Stomach smooth muscle (tissue), 2 donors: ENCODE measurements around the gene TMEM144.

ENCODE experiments used
- H3K27ac ChIP-seq: one replicate; pipeline ENCODE4 v1.7.0; 2013; ENCODE audit warnings: mild to moderate bottlenecking, low read length, inconsistent platforms
- H3K27me3 ChIP-seq, 2 donors: one replicate each; pipeline ENCODE4 v1.7.0; 2013; ENCODE audit warnings: low read length in 2 of 2; ENCODE audit not compliant: insufficient read depth in 2 of 2, control insufficient read depth in 1 of 2
- H3K36me3 ChIP-seq, 2 donors: one replicate each; pipeline ENCODE4 v1.7.0; 2013; ENCODE audit warnings: low read length in 2 of 2; ENCODE audit not compliant: control insufficient read depth in 2 of 2, insufficient read depth in 2 of 2
- H3K4me1 ChIP-seq: one replicate; pipeline ENCODE4 v1.7.0; 2013; ENCODE audit warnings: low read length; ENCODE audit not compliant: control insufficient read depth, insufficient read depth
- H3K4me3 ChIP-seq, 2 donors: one replicate each; pipeline ENCODE4 v1.7.0; 2013; ENCODE audit warnings: low read length in 2 of 2
- H3K9ac ChIP-seq, 2 donors: one replicate each; pipeline ENCODE4 v1.7.0; 2013; ENCODE audit warnings: low read length in 2 of 2, mild to moderate bottlenecking in 1 of 2
- H3K9me3 ChIP-seq, 2 donors: one replicate each; pipeline ENCODE4 v1.7.0; 2013; ENCODE audit warnings: low read length in 2 of 2; ENCODE audit not compliant: control insufficient read depth in 2 of 2
- donor health status: healthy.
- donor health status: Pancreatic carcinoma.

Gene TMEM144

DNA sequence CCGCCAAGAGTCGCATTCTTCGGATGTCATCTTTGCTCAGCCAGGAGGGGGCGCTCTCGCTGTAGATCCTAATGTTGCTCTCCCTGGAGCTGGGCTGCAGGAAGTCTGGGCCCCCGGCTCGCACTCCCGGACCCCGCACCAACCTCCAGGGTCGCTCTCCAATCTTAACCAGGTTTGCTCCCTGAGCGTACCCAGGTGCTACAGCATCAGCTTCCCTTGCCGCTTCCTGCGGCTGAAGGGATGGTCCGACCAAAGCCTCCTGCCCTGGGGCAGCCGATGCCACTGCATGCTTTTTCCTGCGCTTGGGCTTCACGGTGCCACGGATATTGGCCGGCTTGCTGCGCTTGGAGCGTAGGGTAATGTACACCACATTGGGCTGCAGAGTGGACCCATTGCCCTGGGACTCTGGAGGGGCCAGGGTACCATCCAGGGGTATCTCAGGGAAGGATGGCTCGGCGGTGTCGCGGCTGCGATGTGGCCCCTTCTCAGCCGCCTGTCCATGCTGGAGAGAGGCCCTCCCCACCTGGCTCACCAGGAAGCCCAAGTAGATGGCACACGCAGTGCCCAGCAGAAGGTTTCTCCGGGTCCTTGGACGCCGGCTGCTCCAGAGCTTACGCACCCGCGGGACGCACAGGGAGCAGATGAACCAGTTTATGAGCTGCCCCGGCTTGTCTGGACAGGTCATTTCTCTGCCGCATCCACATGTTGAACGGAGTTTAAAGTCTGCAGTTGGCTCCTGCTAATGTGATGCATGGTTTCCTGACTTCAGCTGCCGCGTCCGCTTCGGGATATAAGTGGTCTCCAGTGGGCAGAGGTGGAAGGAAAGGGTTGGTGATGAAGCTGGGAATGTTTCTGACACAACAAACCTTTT, 39.4 kb upstream of the TMEM144 start:
- H3K36me3 ChIP-seq, result no peaks in the 10 kb centered on the region
- no peaks in the 10 kb centered on the region for H3K9me3 ChIP-seq
- H3K4me3 ChIP-seq, result peak overlapping the region; percentile 71 to 76
- no peaks in the 10 kb centered on the region for H3K27me3 ChIP-seq
- peaks cover 20% of the 10 kb centered on the region for H3K4me1 ChIP-seq
- peak overlapping the region; percentile 42 for H3K27ac ChIP-seq
- peak overlapping the region; percentile 22 to 59 for H3K9ac ChIP-seq

GRCh38 chr4:158172261-158173258, 37.7 kb upstream of the TMEM144 start, which contains the start of gene GASK1B:
Gene GASK1B, minus strand, starts transcription at chr4:158173025. Its CDS starts 1,650 bp downstream, at chr4:158171375.
- H3K27ac ChIP-seq, result peak within 1 kb of the TSS; percentile 66
- peak within 1 kb of the TSS; percentile 73 to 76 for H3K4me3 ChIP-seq
- H3K9me3 ChIP-seq, result no peaks in the 10 kb centered on the region
- H3K36me3 ChIP-seq, result no peaks in the 10 kb centered on the region
- H3K4me1 ChIP-seq, result peaks cover 20% of the 10 kb centered on the region
- no peaks in the 10 kb centered on the region for H3K27me3 ChIP-seq
- H3K9ac ChIP-seq, result peak within 1 kb of the TSS; percentile 66 to 73

- Histone ChIP-seq H3K27ac (no peak overlapping the region), H3K9me3 (no peaks in the 10 kb centered on the region), H3K9ac (no peak overlapping the region), H3K4me1 (peaks cover 16% of the 10 kb centered on the region), H3K27me3 (no peaks in the 10 kb centered on the region), H3K4me3 (no peak overlapping the region), H3K36me3 (no peaks in the 10 kb centered on the region)
Measured at GRCh38 chr4:158176108-158176507, 34.2 kb upstream of the TMEM144 start.

DNA sequence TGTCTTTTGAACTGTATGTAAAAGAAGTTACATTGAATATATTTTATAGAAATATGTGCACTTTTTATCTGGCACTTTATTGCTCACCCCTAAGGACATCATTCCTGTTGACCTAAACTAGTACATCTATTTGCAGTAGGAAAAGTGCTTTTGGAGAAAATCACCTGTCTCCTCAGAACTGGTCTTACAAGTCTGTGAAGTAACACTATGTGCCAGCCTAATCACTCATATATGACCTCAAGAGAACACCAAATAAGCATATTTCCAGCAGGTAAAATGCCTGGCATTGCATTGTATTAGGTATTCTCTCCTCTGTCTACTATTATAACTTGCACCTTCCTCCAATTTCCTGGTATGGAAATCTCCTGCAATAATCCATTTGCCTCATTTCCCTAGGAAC, 33.5 kb upstream of the TMEM144 start:
- Histone ChIP-seq H3K27me3 (no peaks in the 10 kb centered on the region), H3K9me3 (no peaks in the 10 kb centered on the region), H3K9ac (no peak overlapping the region), H3K4me3 (no peak overlapping the region), H3K36me3 (no peaks in the 10 kb centered on the region), H3K4me1 (peaks cover 14% of the 10 kb centered on the region), H3K27ac (no peak overlapping the region)

DNA sequence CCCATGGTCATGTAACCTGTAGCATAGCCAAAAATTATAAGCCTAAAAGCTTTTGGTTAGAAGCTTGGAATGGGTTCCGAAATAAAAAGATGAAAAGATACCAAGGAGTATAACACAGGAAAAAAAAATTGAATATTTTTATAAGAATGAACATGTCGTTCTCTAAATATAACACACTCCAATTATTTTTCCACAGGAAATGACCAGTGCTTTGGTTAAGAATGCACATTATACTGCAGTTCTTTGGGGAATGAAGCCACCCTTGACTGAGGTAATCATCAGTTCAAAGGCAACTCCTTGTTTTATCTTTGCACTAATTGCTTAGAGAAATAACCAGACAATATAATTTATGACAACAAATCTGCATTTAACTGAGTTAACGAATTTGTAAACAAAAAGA, 30.8 kb upstream of the TMEM144 start:
- Histone ChIP-seq H3K27me3 (no peaks in the 10 kb centered on the region), H3K36me3 (no peaks in the 10 kb centered on the region), H3K9me3 (no peaks in the 10 kb centered on the region), H3K9ac (no peak overlapping the region), H3K4me1 (no peaks in the 10 kb centered on the region), H3K4me3 (no peak overlapping the region), H3K27ac (no peak overlapping the region)

DNA sequence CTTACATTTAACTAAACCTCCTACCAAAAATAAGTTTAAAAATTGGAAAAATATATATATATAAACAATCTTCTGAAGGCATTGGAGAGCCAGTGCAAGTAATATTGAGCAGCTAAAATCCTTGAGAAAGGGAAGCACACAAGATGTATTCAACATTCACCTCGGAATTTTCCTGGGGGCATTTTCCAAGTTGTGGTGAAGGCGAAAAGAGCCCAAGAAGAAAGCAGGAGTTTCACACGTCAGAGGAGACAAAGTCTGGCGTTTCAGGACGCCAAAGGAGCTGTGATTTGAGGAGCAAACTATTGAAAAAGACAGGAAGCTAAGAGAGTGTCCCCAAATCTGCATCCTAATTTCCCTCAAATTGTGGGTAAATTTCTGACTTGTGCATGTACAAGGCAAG, 28.4 kb upstream of the TMEM144 start:
- no peak overlapping the region for H3K4me3 ChIP-seq
- H3K27me3 ChIP-seq, result no peaks in the 10 kb centered on the region
- H3K27ac ChIP-seq, result no peak overlapping the region
- H3K9me3 ChIP-seq, result no peaks in the 10 kb centered on the region
- no peaks in the 10 kb centered on the region for H3K4me1 ChIP-seq
- H3K36me3 ChIP-seq, result no peaks in the 10 kb centered on the region
- no peak overlapping the region for H3K9ac ChIP-seq

DNA sequence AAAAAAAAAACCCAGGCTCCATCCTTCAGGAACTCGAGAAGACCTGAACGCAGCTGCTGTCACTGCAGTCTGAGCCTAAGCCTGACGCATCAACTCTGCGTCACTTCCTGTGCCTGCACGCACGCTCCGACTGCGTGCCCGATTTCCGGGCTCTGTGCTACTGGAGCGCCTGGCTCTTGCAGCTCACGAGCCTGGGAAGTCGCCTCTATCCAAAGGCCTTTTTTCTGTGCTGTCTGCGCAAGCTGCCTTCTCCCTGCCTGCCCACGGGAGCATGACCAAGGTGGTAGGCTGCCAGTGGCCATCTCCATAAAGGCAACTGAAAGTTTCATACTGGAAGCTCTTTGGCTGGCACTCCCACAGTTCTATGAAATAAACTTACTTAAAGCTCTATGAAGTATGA, 27.6 kb upstream of the TMEM144 start:
- H3K27me3 ChIP-seq, result no peaks in the 10 kb centered on the region
- no peak overlapping the region for H3K4me3 ChIP-seq
- H3K36me3 ChIP-seq, result no peaks in the 10 kb centered on the region
- no peak overlapping the region for H3K9ac ChIP-seq
- H3K27ac ChIP-seq, result no peak overlapping the region
- no peaks in the 10 kb centered on the region for H3K4me1 ChIP-seq
- no peaks in the 10 kb centered on the region for H3K9me3 ChIP-seq

GRCh38 chr4:158186815-158187214, 23.5 kb upstream of the TMEM144 start:
- H3K36me3 ChIP-seq, result no peaks in the 10 kb centered on the region
- no peak overlapping the region for H3K27ac ChIP-seq
- no peaks in the 10 kb centered on the region for H3K9me3 ChIP-seq
- H3K4me1 ChIP-seq, result no peaks in the 10 kb centered on the region
- H3K4me3 ChIP-seq, result no peak overlapping the region
- no peaks in the 10 kb centered on the region for H3K27me3 ChIP-seq
- H3K9ac ChIP-seq, result no peak overlapping the region

DNA sequence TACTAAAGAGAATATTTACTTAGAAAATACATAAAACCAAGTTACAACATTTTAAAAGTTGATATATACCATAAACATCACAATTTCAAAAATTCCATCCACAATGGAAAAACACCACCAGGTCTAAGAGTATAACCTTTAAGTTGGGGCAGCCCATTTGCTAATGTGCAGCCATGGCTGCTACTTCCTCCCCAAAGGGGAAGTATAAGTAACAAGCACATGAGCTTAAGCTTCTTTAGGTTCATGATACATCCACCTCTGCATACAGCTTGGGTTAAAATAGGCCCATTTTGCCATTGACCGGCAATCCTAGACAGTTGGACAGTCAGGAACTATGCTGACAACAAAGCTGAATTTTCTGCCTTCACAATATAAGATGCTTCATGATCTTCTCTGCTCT, 20.9 kb upstream of the TMEM144 start:
- no peak overlapping the region for H3K27ac ChIP-seq
- no peaks in the 10 kb centered on the region for H3K36me3 ChIP-seq
- no peak overlapping the region for H3K4me3 ChIP-seq
- no peaks in the 10 kb centered on the region for H3K4me1 ChIP-seq
- H3K27me3 ChIP-seq, result no peaks in the 10 kb centered on the region
- no peak overlapping the region for H3K9ac ChIP-seq
- no peaks in the 10 kb centered on the region for H3K9me3 ChIP-seq

- H3K9ac ChIP-seq, result no peak overlapping the region
- no peaks in the 10 kb centered on the region for H3K36me3 ChIP-seq
- no peaks in the 10 kb centered on the region for H3K4me1 ChIP-seq
- no peaks in the 10 kb centered on the region for H3K9me3 ChIP-seq
- H3K27me3 ChIP-seq, result no peaks in the 10 kb centered on the region
- no peak overlapping the region for H3K4me3 ChIP-seq
- H3K27ac ChIP-seq, result no peak overlapping the region
Measured at GRCh38 chr4:158190718-158191117, 19.6 kb upstream of the TMEM144 start.
